ENCODE results near the gene ALPI. TPM values are rescaled to one million over a fixed set of nuclear protein-coding genes. Genes with fewer than 3 reads are reported as not detected.

The ALPI gene
- total RNA-seq, result not detected in 2 replicates

DNA sequence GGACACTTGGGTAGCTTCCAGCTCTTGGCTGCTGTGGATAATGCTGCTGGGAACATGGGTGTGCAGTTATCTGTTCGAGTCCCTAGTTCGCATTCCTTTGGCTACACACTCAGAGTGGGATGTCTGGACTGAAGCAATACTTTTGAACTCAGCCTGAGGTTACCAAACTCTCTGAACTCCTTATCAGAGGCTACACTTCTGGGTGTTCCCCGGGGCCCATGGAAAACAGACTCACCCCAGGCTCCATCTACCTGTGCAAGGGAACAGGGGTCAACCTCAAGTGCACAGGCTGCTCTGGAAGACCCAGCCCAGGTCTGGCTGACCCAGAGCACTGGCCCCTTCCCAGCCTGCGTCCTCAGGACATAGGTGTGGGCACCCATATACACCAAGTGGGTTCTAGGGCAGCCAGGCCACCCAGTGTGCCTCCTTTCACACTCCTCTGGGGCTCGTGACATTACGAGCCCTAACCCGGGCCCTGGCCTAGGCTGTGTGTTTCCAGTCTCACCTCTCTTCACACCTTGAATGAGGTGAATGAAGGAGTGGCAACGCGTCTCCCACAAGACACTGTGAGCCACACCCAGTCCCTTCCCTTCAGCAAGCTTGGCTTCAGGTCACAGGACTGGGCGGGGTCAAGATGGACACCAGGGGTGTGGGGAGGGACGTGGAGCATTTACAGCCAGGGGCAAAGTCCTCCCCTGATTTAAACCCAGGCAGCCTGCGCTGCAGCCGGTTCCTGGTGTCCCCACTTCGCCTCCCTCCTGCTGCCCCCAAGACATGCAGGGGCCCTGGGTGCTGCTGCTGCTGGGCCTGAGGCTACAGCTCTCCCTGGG is at the start of gene ALPI:
TSS of gene ALPI (plus strand) at position 728 of the 830 bp plus-strand sequence. CDS start at position 775, 47 bp downstream.

GRCh38 chr2:232406556-232407310 is 49.2 kb upstream of the ALPI start, which contains the start of gene ALPG:
ALPG (plus strand) TSS chr2:232406844; CDS start chr2:232406895, 51 bp downstream.

DNA sequence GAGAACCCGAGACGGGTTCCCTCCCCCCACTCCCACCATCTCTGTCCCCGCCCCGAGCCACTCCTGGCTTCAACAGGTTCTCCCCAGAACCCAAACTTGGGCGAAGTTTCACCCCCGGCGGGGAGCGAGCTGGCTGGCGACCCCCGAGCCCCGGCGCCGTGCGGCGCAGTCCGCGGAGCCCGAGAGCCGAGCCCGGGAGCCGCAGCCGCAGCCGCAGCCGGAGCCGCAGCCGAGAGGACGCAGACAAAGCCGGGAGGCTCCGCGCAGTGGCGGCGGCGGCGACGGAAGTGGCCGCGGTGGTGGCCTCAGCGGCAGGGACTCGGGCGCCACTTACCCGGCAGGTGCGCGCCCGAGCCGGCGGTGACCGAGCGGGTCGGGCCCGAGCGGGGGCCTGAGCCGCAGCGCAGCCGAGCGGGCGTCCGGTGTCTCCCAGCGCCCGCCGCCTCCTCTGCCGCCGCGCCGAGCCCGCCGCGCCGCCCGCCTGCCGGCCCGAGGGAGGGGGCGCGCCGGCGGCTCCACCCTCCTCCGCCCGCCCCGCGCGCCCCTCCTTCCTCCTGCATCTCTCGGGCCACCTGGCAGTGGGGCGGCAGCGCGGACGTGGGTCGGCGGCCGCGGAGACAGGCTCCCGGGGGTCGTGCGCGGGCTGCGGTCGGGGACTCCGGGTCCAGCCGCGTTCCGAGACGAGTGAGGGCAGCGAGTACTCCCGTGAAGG is 31.6 kb downstream of the ALPI start, which contains the start of gene ECEL1:
TSS of gene ECEL1 (minus strand) at position 450 of the 712 bp plus-strand sequence. CDS start 1,181 bp downstream, outside the sequence.

Other genes with a start within 250 kb of the ALPI start
- gene ALPP, start 77.4 kb upstream of the ALPI start, total RNA-seq, result not detected in 2 replicates
- gene ALPG, start 49.3 kb upstream of the ALPI start, total RNA-seq, result not detected in 2 replicates
- not detected in 2 replicates for gene ECEL1, start 31.7 kb downstream of the ALPI start, total RNA-seq
- not detected in 2 replicates for gene PRSS56, start 64.2 kb downstream of the ALPI start, total RNA-seq
- not detected in 2 replicates for gene CHRND, start 70.0 kb downstream of the ALPI start, total RNA-seq
- gene CHRNG, start 83.5 kb downstream of the ALPI start, total RNA-seq, result not detected in 2 replicates
- 1.4 and 3.2 TPM in 2 replicates for gene TIGD1, start 94.4 kb downstream of the ALPI start, total RNA-seq
- gene EIF4E2, start 94.5 kb downstream of the ALPI start, total RNA-seq, result 47.5 and 52.8 TPM in 2 replicates
- gene EFHD1, start 177.5 kb downstream of the ALPI start, total RNA-seq, result 0.37 and 0.98 TPM in 2 replicates
- 36.0 and 40.0 TPM in 2 replicates for gene GIGYF2, start 241.2 kb downstream of the ALPI start, total RNA-seq

Measured in cardiac ventricle fibroblast (primary cell).